Adrenal gland (tissue), 12 donors: ENCODE results near the gene CPB2. TPM values are rescaled to one million over a fixed set of nuclear protein-coding genes. Genes with fewer than 3 reads are reported as not detected.

ENCODE experiments used
- DNase-seq, 7 donors: peaks; one replicate each; pipeline ENCODE4 v3.0.0-alpha.2; 2019 to 2020
- H3K27ac ChIP-seq, 5 donors: fragments of 200-600 bp; sonication (generic) in 4 of 5; 1 replicate in 3 of 5; 2 replicates in 2 of 5; pipeline versions ENCODE4 v1.5.1 to v1.8.0; 2016 to 2020; ENCODE audit warnings: mild to moderate bottlenecking in 1 of 5
- H3K27me3 ChIP-seq: fragments of 200-600 bp; 2 replicates; pipeline ENCODE4 v1.8.0; 2021
- H3K36me3 ChIP-seq, 2 donors: fragments of 200-600 bp; replicated peaks in 1 of 2; 1 replicate in 1 of 2; 2 replicates in 1 of 2; pipeline versions ENCODE4 v1.5.1 to v1.8.0; 2018 to 2022
- H3K4me1 ChIP-seq, 2 donors: fragments of 200-600 bp; replicated peaks in 1 of 2; 1 replicate in 1 of 2; 2 replicates in 1 of 2; pipeline versions ENCODE4 v1.5.1 to v1.8.0; 2018 to 2021
- H3K4me3 ChIP-seq, 4 donors: fragments of 200-600 bp; sonication (generic) in 3 of 4; one replicate each; pipeline ENCODE4 v1.5.1; 2016 to 2018
- H3K9me3 ChIP-seq, 3 donors: fragments of 200-600 bp; sonication (generic) in 1 of 3; replicated peaks in 1 of 3; 1 replicate in 2 of 3; 2 replicates in 1 of 3; pipeline versions ENCODE4 v1.5.1 to v1.8.0; 2016 to 2021
- POLR2A ChIP-seq, 2 donors: fragments of 450-650 bp; IDR thresholded peaks; one replicate each; pipeline ENCODE4 v1.6.1; 2017; ENCODE audit warnings: antibody characterized with exemption in 2 of 2, mild to moderate bottlenecking in 2 of 2, moderate library complexity in 1 of 2
- WGBS, 4 donors: extraction: QIAGEN DNeasy Blood & Tissue Kit in 2 of 4; methylation state at CpG; one replicate each; pipeline versions ENCODE4 v1.1.5 to v1.1.7; 2013 to 2017; 5-methylcytosine and 5-hydroxymethylcytosine counted together
- intact Hi-C, 2 donors: fragments of 100-400 bp; cut with DNase I; formaldehyde crosslinking; loops; one replicate each; pipeline versions ENCODE4 v1.14.1 to v1.15.0; 2022 to 2023
- polyA plus RNA-seq, 3 donors: library from polyadenylated mRNA; stranded (reverse); fragments of 200-250 nt in 2 of 3; fragments of 350-450 nt in 1 of 3; fragmentation: Illumina TruSeq in 1 of 3; extraction: RNeasy Lipid Tissue Mini Kit (QIAGEN cat#74804) in 1 of 3; gene quantifications; one replicate each; pipeline ENCODE4 v1.2.3, GENCODE V29; 2013 to 2014
- total RNA-seq, 9 donors: library from RNA; depleted of rRNA in 4 of 9; stranded (reverse); fragments of >200 nt in 4 of 9; fragments of 120-200 nt in 1 of 9; fragmentation: NEBNext Ultra II Directional in 1 of 9; extraction: Animal tissue kit (Norgen Biotek cat#: 25700) in 1 of 9; gene quantifications; one replicate each; pipeline versions ENCODE4 v1.1.0 to v1.2.4, GENCODE V29; 2013 to 2023
- TF ChIP-seq, protein P1 (sequence below), 6 experiments: fragments of 450-650 bp in 4 of 6; fragments of 200-600 bp in 2 of 6; sonication (generic) in 1 of 6; IDR thresholded peaks; 1 replicate in 5 of 6; 2 replicates in 1 of 6; pipeline versions ENCODE4 v1.5.1 to v1.8.0; 2016 to 2021; ENCODE audit warnings: antibody characterized with exemption in 6 of 6, mild to moderate bottlenecking in 2 of 6, moderate library complexity in 1 of 6
- donor health status: healthy with polysubstance abuse.
- donor health status: Bipolar disorder and iron deficiency.
- donor health status: DM: yes; HTN: yes; CAD: no.
- donor health status: DM: no; HTN: no; CAD: no.
- donor health status: DM: no; HTN: no; CAD: no.
- donor health status: DM: yes; HTN: yes; CAD: no.

The CPB2 gene
- total and polyA plus RNA-seq, 12 donors: 0.22 to 0.23 TPM; not detected in 10

DNA sequence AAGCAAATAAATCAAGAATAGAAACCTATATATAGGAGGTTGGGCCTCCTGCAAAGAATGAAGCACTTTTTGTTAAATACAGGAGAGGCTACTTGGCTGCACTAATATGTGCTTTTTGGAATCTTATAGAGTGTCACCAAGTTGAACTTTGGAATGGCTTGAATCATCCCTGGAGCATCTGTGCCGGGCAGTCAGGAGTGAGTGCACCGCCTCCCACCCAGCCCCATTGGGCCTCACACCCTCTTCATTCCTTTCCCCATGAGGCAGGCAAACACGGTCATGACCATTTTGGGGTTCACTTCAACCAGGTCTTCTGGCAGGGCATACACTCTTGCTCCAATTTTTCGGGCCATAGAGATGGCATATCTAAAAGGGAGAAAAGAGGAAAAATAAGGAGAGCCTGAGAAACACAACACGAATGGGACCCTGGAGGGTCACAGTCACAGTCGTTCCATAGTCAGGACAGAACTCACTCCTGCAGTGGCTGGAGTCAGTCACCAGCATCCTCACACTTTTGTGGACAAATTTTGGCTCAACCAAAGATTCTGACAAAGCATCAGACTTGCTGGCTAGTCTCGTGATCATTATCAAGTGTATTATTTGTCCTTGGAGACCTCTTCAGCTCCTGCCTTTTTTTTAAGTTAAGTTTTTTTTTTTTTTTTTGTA, 22.7 kb upstream of the CPB2 start:
- Histone ChIP-seq H3K36me3 (no peaks in the 10 kb centered on the region), H3K4me1 (no peaks in the 10 kb centered on the region), H3K27me3 (no peaks in the 10 kb centered on the region), H3K4me3 (no peak overlapping the region), H3K9me3 (no peaks in the 10 kb centered on the region), H3K27ac (no peak overlapping the region)
- 81 to 92% (median 86%) methylated on average over 7 of the region's 7 CpGs for WGBS, 4 donors
- DNase-seq: no peak
- TF ChIP-seq POLR2A (IDR thresholded peaks at IDR 0.05): no peak
- TF ChIP-seq, protein P1, sequence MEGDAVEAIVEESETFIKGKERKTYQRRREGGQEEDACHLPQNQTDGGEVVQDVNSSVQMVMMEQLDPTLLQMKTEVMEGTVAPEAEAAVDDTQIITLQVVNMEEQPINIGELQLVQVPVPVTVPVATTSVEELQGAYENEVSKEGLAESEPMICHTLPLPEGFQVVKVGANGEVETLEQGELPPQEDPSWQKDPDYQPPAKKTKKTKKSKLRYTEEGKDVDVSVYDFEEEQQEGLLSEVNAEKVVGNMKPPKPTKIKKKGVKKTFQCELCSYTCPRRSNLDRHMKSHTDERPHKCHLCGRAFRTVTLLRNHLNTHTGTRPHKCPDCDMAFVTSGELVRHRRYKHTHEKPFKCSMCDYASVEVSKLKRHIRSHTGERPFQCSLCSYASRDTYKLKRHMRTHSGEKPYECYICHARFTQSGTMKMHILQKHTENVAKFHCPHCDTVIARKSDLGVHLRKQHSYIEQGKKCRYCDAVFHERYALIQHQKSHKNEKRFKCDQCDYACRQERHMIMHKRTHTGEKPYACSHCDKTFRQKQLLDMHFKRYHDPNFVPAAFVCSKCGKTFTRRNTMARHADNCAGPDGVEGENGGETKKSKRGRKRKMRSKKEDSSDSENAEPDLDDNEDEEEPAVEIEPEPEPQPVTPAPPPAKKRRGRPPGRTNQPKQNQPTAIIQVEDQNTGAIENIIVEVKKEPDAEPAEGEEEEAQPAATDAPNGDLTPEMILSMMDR (IDR thresholded peaks at IDR 0.05): no peak
- intact Hi-C loops: loop anchor here (10.0 kb wide), 1 partner anchor 313 kb away; no protein-coding TSS in a partner anchor

DNA sequence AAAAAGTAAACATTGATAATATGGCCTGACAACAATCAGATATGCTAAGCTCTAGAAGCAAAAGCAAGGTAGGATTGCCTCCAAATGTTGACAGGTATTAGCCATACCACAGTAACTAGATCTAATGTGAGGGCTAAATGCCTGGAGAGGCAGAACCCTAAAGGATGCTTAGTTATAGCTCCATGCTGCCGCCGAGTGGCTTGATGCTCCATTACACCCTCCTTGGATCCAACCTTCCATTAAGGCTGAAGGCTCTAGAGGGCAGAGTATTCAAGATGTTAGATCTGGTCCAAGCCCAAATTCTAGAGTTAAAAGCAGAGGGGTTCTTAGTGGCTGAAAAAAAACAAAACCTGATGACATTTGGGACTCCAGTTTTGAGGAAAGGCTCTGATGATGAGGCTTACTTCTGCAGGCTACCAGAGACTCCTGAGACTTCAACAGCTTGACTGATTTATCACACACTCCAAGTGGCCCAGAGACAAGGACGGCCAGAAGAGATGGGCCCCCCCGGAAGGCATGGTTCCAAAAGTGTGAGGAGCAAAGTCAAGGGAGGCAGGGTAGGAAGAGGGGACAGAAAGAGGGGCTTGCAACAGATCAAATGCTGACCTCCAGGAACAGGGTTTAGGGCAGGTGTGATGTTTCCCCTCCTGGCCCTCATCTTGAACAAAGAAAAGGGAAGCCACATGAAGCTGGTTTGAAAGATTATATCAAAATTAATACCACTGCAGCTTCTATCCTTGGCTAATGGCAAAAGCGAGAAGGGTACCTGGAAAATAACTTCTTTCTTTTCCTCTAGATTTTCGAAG, 21.9 kb upstream of the CPB2 start:
- Histone ChIP-seq H3K27me3 (no peaks in the 10 kb centered on the region), H3K27ac (no peak overlapping the region), H3K36me3 (no peaks in the 10 kb centered on the region), H3K4me1 (no peaks in the 10 kb centered on the region), H3K9me3 (no peaks in the 10 kb centered on the region), H3K4me3 (no peak overlapping the region)
- peak; percentile 65 to 94 (median 81) for DNase-seq
- whole genome bisulfite sequencing, 4 donors: 45 to 51% (median 46%) methylated on average over 6 of the region's 6 CpGs
- intact Hi-C loops: loop anchor here (10.0 kb wide), 1 partner anchor 312 kb away; no protein-coding TSS in a partner anchor
- TF ChIP-seq POLR2A (IDR thresholded peaks at IDR 0.05): no peak
- TF ChIP-seq, protein P1 (IDR thresholded peaks at IDR 0.05): peak; percentile 66 to 92 (median 86)

DNA sequence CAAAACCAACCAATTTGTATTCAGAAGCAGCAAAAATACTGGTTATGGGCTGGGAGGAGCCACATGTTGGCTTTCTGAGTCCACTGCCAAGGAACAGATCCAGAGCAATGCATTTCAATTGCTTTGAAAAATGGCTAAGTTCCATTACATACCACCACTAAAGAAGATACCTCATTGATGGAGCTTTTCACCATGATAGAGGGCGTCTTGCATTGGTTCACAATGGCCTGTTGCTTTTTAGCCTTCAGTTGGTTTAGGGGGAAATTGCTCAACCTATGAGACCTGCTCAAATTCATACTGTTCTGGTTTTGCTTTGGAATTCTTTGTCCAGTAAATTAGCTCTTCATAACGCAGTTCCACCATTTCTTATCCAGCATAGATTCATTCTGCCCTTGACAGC, 21.2 kb upstream of the CPB2 start:
- 38 to 75% (median 58%) methylated on average over 2 of the region's 2 CpGs for WGBS, 4 donors
- H3K27ac ChIP-seq: no peak overlapping the region
- no peaks in the 10 kb centered on the region for H3K4me1 ChIP-seq
- intact Hi-C loops: loop anchor here (10.0 kb wide), 1 partner anchor 311 kb away; no protein-coding TSS in a partner anchor
- no peaks in the 10 kb centered on the region for H3K27me3 ChIP-seq
- no peaks in the 10 kb centered on the region for H3K9me3 ChIP-seq
- no peaks in the 10 kb centered on the region for H3K36me3 ChIP-seq
- DNase-seq: no peak
- TF ChIP-seq, protein P1 (IDR thresholded peaks at IDR 0.05): no peak
- TF ChIP-seq POLR2A (IDR thresholded peaks at IDR 0.05): no peak
- H3K4me3 ChIP-seq: no peak overlapping the region
